HFFc6 (cell line): Measurements from ENCODE around the gene TMEM115. TPM values are rescaled to one million over a fixed set of nuclear protein-coding genes. Genes with fewer than 3 reads are reported as not detected.

ENCODE experiments used
- DNase-seq: peaks from one replicate; pipeline ENCODE4 v3.0.0-alpha.2; 2018
- H3K27ac Mint-ChIP-seq: 2 replicates; pipeline ENCODE4 v1.8.0; 2020; ENCODE audit warnings: mild to moderate bottlenecking, mixed read lengths
- H3K27me3 Mint-ChIP-seq: 2 replicates; pipeline ENCODE4 v1.8.0; 2021; ENCODE audit warnings: mild to moderate bottlenecking, moderate library complexity, mixed read lengths; ENCODE audit not compliant: insufficient read depth
- H3K36me3 Mint-ChIP-seq: 2 replicates; pipeline ENCODE4 v1.8.0; 2021; ENCODE audit warnings: low read depth, mixed read lengths
- H3K4me1 Mint-ChIP-seq: 2 replicates; pipeline ENCODE4 v1.8.0; 2020; ENCODE audit warnings: low read depth, mixed read lengths
- H3K4me3 Mint-ChIP-seq: 2 replicates; pipeline ENCODE4 v1.8.0; 2020; ENCODE audit warnings: mild to moderate bottlenecking, moderate library complexity, mixed read lengths
- H3K9me3 Mint-ChIP-seq: 2 replicates; pipeline ENCODE4 v1.8.0; 2020; ENCODE audit warnings: mild to moderate bottlenecking, mixed read lengths
- CTCF ChIP-seq: fragments of 200-600 bp; sonication (generic); IDR thresholded peaks from 2 replicates; pipeline ENCODE4 v1.5.0; 2021; ENCODE audit warnings: antibody characterized with exemption, mild to moderate bottlenecking
- total RNA-seq, 6 experiments: library from RNA; stranded (reverse); fragmentation: NEBNext Ultra II Directional; extraction: Animal tissue kit (Norgen Biotek cat#: 25700); gene quantifications; 2 replicates in 1 of 6; 3 replicates in 5 of 6; pipeline ENCODE4 v1.2.3, GENCODE V29; 2021

The TMEM115 gene
- total RNA-seq, 6 experiments from 2014 or later = 51.7 to 65.7 (median 54.4) TPM

- H3K4me1 Mint-ChIP-seq = no peaks in the 10 kb centered on the region
- no peaks in the 10 kb centered on the region for H3K36me3 Mint-ChIP-seq
- no peak overlapping the region for H3K4me3 Mint-ChIP-seq
- no peak for DNase-seq
- no peak overlapping the region for H3K27ac Mint-ChIP-seq
- peaks cover 29% of the 10 kb centered on the region for H3K27me3 Mint-ChIP-seq
- H3K9me3 Mint-ChIP-seq = no peaks in the 10 kb centered on the region
- TF ChIP-seq CTCF = peak; percentile 29; the same call in 1 of the 2 replicates
Observed at GRCh38 chr3:50375258-50375931, 16.1 kb upstream of the TMEM115 start.

GRCh38 chr3:50374363-50375257 is 15.3 kb upstream of the TMEM115 start:
- no peak; the same call in 1 of the 2 replicates for TF ChIP-seq CTCF
- Mint-ChIP-seq H3K4me1 (no peaks in the 10 kb centered on the region), H3K4me3 (no peak overlapping the region), H3K27me3 (peaks cover 30% of the 10 kb centered on the region), H3K9me3 (no peaks in the 10 kb centered on the region), H3K36me3 (no peaks in the 10 kb centered on the region), H3K27ac (no peak overlapping the region)
- DNase-seq = no peak

GRCh38 chr3:50373146-50374051 is 14.1 kb upstream of the TMEM115 start:
- Mint-ChIP-seq H3K27me3 (peaks cover 33% of the 10 kb centered on the region), H3K36me3 (no peaks in the 10 kb centered on the region), H3K4me1 (no peaks in the 10 kb centered on the region), H3K9me3 (no peaks in the 10 kb centered on the region), H3K4me3 (no peak overlapping the region), H3K27ac (no peak overlapping the region)
- DNase-seq = no peak
- no peak for TF ChIP-seq CTCF

GRCh38 chr3:50372349-50372748 is 13.0 kb upstream of the TMEM115 start:
- no peak overlapping the region for H3K27ac Mint-ChIP-seq
- no peaks in the 10 kb centered on the region for H3K4me1 Mint-ChIP-seq
- peaks cover 34% of the 10 kb centered on the region for H3K27me3 Mint-ChIP-seq
- H3K9me3 Mint-ChIP-seq = no peaks in the 10 kb centered on the region
- no peaks in the 10 kb centered on the region for H3K36me3 Mint-ChIP-seq
- no peak for TF ChIP-seq CTCF
- no peak for DNase-seq
- H3K4me3 Mint-ChIP-seq = no peak overlapping the region

- no peaks in the 10 kb centered on the region for H3K36me3 Mint-ChIP-seq
- DNase-seq = no peak
- no peak overlapping the region for H3K4me3 Mint-ChIP-seq
- H3K4me1 Mint-ChIP-seq = no peaks in the 10 kb centered on the region
- TF ChIP-seq CTCF = no peak
- peaks cover 27% of the 10 kb centered on the region for H3K27me3 Mint-ChIP-seq
- no peaks in the 10 kb centered on the region for H3K9me3 Mint-ChIP-seq
- H3K27ac Mint-ChIP-seq = no peak overlapping the region
Observed at GRCh38 chr3:50371133-50371685, 11.9 kb upstream of the TMEM115 start.
